NCI-H345 treated with DMSO at 0.1 percent for 48 hours (cell line): ENCODE measurements around the gene WBP1.
"Not testable (repeated sequence)": the region's sequence is repeated elsewhere in the genome, so short reads cannot be mapped to it uniquely, and the experiment has no call there.

ENCODE experiments used
- DNase-seq: peaks from one replicate; lab custom pipeline; 2025; ENCODE audit not compliant: unreplicated experiment; lab: John Stamatoyannopoulos, UW

The WBP1 gene

DNA sequence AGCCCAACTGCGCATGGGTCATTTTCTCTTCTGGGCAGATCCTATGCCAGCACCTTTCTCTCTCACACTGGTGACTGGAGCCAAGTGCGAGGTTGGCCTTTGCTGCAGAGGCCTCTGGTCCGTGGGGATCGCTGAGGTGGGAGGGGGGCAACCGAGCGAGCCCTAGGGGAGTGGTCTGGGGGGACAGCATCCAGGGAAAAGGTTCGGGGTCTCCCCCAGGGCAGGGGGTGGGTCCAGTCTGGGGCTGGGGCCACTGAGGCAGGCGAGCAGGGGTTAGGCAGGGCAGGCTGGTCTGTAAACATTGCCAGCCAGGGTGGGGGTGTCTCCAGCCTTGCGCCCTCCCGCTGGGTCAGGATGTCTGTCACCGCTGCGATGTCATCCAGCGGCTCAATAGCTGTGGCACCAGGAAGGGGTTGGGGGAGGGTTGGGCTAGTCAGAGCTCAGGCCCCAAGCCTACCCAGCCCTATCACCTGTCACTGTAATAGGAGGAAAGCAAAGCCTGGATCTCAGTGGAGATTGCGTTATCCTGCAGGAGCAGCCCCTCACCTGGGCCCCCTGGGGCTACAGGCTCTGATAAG lies 32.0 kb upstream of the WBP1 start:
- DNase-seq, result no peak

- DNase-seq, result no peak
Observed at GRCh38 chr2:74427551-74427950, 30.7 kb upstream of the WBP1 start.

GRCh38 chr2:74428675-74429074 lies 29.6 kb upstream of the WBP1 start:
- no peak for DNase-seq

GRCh38 chr2:74429487-74430451 lies 28.5 kb upstream of the WBP1 start:
- no peak for DNase-seq

GRCh38 chr2:74430502-74430901 lies 27.7 kb upstream of the WBP1 start:
- DNase-seq, result no peak

- DNase-seq, result no peak
Observed at GRCh38 chr2:74436111-74436805, 22.0 kb upstream of the WBP1 start.

- DNase-seq, result no peak
Observed at GRCh38 chr2:74436848-74437695, 21.2 kb upstream of the WBP1 start.

- DNase-seq, result no peak
Observed at GRCh38 chr2:74438248-74438647, 20.0 kb upstream of the WBP1 start.

DNA sequence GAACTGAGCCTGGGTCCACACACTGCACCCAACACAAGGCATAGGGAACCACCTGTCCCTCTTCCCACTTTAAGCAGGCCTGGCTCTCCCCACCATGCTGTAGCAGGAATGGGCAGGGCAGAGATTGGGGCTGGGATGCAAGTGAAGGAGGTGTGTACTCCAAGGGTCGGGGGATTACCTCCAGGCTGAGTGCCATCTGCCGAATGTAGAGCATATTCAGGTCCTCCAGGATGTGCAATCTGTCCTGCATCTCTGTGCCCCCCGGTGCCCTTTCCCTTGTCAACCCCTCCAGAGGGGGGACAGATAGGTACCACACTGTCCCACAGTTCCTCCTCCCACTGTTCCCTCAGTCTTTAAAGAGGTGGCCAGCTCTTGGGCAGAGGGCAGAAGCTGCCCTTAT lies 18.9 kb upstream of the WBP1 start:
- DNase-seq, result no peak

- no peak for DNase-seq
Observed at GRCh38 chr2:74439803-74440377, 18.3 kb upstream of the WBP1 start.

DNA sequence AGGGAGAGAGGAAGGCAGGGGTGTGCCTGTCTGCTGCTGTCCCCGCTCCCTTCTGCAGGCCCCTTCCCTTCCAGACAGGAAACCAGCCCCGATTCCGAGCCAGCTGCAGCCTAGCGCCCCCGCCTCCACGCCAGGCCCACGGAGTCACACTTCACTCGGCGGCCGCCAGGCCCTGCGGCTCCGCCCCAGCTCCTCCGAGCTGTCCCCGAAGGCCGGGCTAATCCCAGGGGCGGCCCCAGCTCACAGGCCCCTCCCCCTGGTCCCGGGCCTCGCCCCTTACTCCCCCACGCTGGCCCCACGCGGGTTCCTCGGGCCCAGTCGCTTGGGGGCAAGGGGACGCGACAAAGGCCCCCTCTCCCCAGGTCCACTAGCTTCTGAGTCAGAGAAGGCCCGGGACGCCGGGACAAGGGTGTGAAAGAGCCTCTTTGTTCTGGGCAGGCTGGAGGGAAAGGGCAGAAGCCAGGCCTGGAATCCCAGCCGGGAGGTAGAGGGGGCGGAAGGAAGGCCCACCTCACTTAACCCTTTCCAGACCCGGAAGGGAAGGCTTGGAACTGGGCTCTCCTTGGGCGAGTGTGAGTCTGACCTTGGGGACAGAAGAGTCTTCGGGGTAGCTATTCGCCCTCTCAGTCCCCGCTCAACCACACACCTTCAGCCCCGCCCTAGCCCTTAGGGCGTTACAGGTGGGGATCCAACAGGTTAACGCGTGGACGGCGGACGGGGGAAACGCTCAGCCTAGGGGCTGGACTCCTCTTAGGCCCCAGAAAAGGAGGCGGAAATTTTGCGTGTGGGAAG lies 17.7 kb upstream of the WBP1 start:
- no peak for DNase-seq

GRCh38 chr2:74441170-74441689 lies 17.0 kb upstream of the WBP1 start:
- no peak for DNase-seq

DNA sequence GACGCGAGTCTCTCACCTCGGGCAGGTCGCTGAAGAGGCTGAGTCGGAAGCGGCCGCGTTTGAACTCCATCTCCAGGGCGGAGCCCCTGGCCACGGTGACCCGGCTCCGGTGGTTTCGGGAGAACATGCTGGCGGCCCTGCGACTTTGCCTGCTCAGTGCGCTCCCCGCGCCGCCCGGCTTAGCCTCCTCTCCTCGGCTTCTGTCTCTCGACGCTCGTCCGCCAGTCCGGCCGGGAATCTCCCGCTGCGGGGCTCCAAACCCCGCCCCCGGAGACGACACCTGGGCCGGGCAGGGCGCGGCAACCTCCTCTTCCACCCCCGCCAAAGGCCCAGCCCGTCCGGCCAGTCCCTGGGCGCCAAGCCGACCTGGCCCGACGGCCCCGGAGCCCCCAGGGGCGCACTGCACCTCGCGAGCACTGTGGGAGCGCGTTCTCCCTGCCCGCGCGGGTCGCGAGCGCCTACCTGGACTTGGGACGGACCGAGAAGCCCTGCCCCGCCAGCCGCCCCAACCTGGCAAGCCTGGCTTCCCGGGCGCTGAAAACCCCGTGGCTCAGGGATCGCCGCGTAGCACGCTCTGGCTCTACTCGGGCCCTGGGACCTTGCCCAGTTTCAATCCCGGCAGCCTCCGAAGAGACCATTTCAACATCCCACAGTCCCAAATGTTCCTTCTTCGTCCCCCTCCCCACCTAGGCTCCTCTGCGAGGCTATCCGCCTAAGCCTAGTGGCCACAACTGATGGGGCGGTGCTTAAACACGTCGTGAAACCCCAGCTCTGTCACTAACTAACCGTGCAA lies 16.4 kb upstream of the WBP1 start, which contains the start of gene RTKN:
TSS of gene RTKN (minus strand) at position 248 of the 793 bp plus-strand sequence. CDS start at position 127, 121 bp downstream.
- no peak for DNase-seq

DNA sequence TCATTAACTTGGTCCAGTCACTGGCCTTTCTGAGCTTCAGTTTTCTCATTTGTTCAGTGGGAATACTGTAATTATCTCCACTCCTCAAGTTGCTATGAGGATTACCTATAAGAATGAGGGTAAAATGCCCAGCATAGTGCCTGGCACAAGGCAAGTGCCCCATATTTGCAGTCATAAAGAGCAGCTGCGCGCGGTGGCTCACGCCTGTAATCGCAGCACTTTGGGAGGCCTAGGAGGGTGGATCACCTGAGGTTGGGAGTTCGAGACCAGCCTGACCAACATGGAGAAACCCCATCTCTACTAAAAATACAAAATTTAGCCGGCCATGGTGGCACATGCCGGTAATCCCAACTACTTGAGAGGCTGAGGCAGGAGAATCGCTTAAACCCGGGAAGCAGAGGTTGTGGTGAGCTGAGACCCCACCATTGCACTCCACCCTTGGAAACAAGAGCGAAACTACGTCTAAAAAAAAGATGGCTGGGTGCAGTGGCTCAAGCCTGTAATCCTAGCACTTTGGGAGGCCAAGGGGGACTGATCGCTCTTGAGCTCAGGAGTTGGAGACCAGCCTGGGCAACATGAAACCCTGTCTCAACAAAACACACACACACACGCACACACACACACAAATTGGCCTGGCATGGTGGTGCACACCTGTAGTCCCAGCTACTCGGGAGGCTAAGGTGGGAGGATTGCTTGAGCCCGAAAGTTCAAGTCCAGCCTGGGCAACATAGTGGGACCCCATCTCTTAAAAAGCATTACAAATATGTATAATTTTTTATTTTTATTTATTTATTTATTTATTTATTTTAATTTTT lies 15.5 kb upstream of the WBP1 start:
- DNase-seq, result not testable (repeated sequence)

- no peak for DNase-seq
Observed at GRCh38 chr2:74444498-74445318, 13.5 kb upstream of the WBP1 start.

DNA sequence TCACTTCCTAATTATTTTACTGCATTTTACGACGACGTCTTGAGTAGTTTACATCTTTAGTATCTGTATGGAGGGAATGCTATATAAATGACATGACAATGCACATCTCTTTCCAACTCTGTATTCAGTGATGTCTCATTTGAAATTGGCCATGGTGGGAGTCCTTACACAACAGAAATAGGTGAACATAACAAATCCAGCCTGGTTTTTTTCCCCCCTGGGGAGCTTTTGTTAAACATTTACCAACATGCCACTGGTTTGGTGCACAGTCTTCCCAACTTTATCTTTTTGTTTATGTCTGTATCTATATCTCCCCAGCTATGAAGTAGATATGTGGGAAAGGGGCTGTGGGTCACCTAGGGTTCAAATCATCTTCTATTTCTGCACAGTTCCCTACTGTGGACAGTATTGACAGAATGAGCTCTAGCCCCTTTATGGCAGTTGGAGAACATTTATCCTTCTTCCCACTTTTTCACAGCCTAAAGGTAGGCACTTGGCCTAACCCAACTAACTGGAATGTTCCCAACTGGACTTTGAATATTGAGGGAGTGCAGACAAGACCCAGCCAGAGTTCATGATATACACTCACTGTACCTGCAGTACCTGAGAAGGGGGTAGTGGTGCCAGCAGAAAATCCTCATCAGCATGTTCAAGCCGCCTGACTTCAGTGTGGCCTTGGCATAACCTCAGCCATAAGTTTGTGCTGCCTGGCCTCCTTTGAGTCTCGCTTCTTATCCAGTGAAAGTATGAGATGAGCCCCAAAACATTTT lies 10.8 kb upstream of the WBP1 start:
- DNase-seq, result no peak
